Peyer's patch (tissue), 4 donors: Measurements from ENCODE around the gene VAV2. TPM values are rescaled to one million over a fixed set of nuclear protein-coding genes. Genes with fewer than 3 reads are reported as not detected.

Source experiments
- DNase-seq, 3 donors: peaks; one replicate each; pipeline ENCODE4 v3.0.0-alpha.2; 2017 to 2019
- H3K27ac ChIP-seq, 4 donors: fragments of 200-600 bp; sonication (generic); one replicate each; pipeline ENCODE4 v1.5.1; 2016 to 2019
- H3K27me3 ChIP-seq, 2 donors: fragments of 200-600 bp; sonication (generic); one replicate each; pipeline ENCODE4 v1.5.1; 2019
- H3K36me3 ChIP-seq, 3 donors: fragments of 200-600 bp; sonication (generic); one replicate each; pipeline ENCODE4 v1.5.1; 2016 to 2019
- H3K4me1 ChIP-seq, 4 donors: fragments of 200-600 bp; sonication (generic); one replicate each; pipeline ENCODE4 v1.5.1; 2016 to 2019
- H3K4me3 ChIP-seq, 4 donors: fragments of 200-600 bp; sonication (generic); 1 replicate in 3 of 4; 2 replicates in 1 of 4; pipeline ENCODE4 v1.5.1; 2016 to 2019; ENCODE audit warnings: mild to moderate bottlenecking in 1 of 4
- H3K9me3 ChIP-seq, 4 donors: fragments of 200-600 bp; sonication (generic); one replicate each; pipeline ENCODE4 v1.5.1; 2016 to 2019; ENCODE audit warnings: mild to moderate bottlenecking in 1 of 4
- CTCF ChIP-seq, 6 experiments: fragments of 450-650 bp in 4 of 6; fragments of 200-600 bp in 2 of 6; sonication (generic) in 1 of 6; IDR thresholded peaks; one replicate each; pipeline ENCODE4 v1.5.1; 2017 to 2019; ENCODE audit warnings: antibody characterized with exemption in 6 of 6, mild to moderate bottlenecking in 3 of 6, moderate library complexity in 1 of 6
- POLR2A ChIP-seq, 2 donors: fragments of 450-650 bp; IDR thresholded peaks; one replicate each; pipeline ENCODE4 v1.5.1; 2017; ENCODE audit warnings: antibody characterized with exemption in 2 of 2, mild to moderate bottlenecking in 2 of 2, moderate library complexity in 2 of 2
- total RNA-seq, 4 donors: library from RNA; depleted of rRNA; stranded (reverse); fragments of >200 nt; gene quantifications; one replicate each; pipeline ENCODE4 v1.1.0, GENCODE V29; 2016

VAV2 gene
- total RNA-seq, 4 donors from 2014 or later = 47.9 to 61.8 (median 58.9) TPM

- Histone ChIP-seq H3K27ac (peak overlapping the region in 1 of 4 donors; percentile 85), H3K4me3 (no peak overlapping the region), H3K4me1 (peaks cover 0 to 29% (median 12%) of the 10 kb centered on the region in 4 donors), H3K36me3 (peaks cover 0 to 8% (median 0%) of the 10 kb centered on the region in 3 donors), H3K9me3 (no peaks in the 10 kb centered on the region), H3K27me3 (no peaks in the 10 kb centered on the region)
- TF ChIP-seq POLR2A (IDR thresholded peaks at IDR 0.05) = no peak
- TF ChIP-seq CTCF (IDR thresholded peaks at IDR 0.05) = no peak
- no peak for DNase-seq
These were observed 54.0 kb downstream of the VAV2 start for GRCh38 chr9:133938086-133938485.

GRCh38 chr9:133937120-133937519, 55.0 kb downstream of the VAV2 start:
- H3K27me3 ChIP-seq = no peaks in the 10 kb centered on the region
- H3K9me3 ChIP-seq = no peaks in the 10 kb centered on the region
- DNase-seq = no peak
- no peak overlapping the region for H3K4me3 ChIP-seq
- peaks cover 0 to 8% (median 0%) of the 10 kb centered on the region in 3 donors for H3K36me3 ChIP-seq
- H3K27ac ChIP-seq = peak overlapping the region in 2 of 4 donors; percentile 85 to 87
- no peak for TF ChIP-seq CTCF (IDR thresholded peaks at IDR 0.05)
- no peak for TF ChIP-seq POLR2A (IDR thresholded peaks at IDR 0.05)
- H3K4me1 ChIP-seq = peaks cover 0 to 29% (median 12%) of the 10 kb centered on the region in 4 donors

GRCh38 chr9:133935328-133936005, 56.7 kb downstream of the VAV2 start:
- Histone ChIP-seq H3K9me3 (no peaks in the 10 kb centered on the region), H3K4me1 (peaks cover 0 to 29% (median 12%) of the 10 kb centered on the region in 4 donors), H3K36me3 (peaks cover 0 to 8% (median 0%) of the 10 kb centered on the region in 3 donors), H3K4me3 (peak overlapping the region in 1 of 4 donors; percentile 3), H3K27me3 (no peaks in the 10 kb centered on the region), H3K27ac (peak overlapping the region; percentile 38 to 92 (median 89))
- TF ChIP-seq CTCF (IDR thresholded peaks at IDR 0.05) = peak in 3 of 6 experiments; percentile 28 to 34 (median 29)
- no peak for TF ChIP-seq POLR2A (IDR thresholded peaks at IDR 0.05)
- peak in 2 of 3 donors; percentile 74 to 78 for DNase-seq

- Histone ChIP-seq H3K9me3 (no peaks in the 10 kb centered on the region), H3K36me3 (peaks cover 0 to 8% (median 0%) of the 10 kb centered on the region in 3 donors), H3K27me3 (no peaks in the 10 kb centered on the region), H3K4me3 (no peak overlapping the region), H3K4me1 (peaks cover 0 to 29% (median 12%) of the 10 kb centered on the region in 4 donors), H3K27ac (peak overlapping the region in 3 of 4 donors; percentile 87 to 92 (median 91))
- DNase-seq = no peak
- TF ChIP-seq CTCF (IDR thresholded peaks at IDR 0.05) = no peak
- TF ChIP-seq POLR2A (IDR thresholded peaks at IDR 0.05) = no peak
These were observed 57.5 kb downstream of the VAV2 start for GRCh38 chr9:133934482-133935232.

- DNase-seq = no peak
- no peaks in the 10 kb centered on the region for H3K27me3 ChIP-seq
- peaks cover 0 to 8% (median 0%) of the 10 kb centered on the region in 3 donors for H3K36me3 ChIP-seq
- H3K9me3 ChIP-seq = no peaks in the 10 kb centered on the region
- no peak overlapping the region for H3K27ac ChIP-seq
- no peak overlapping the region for H3K4me3 ChIP-seq
- H3K4me1 ChIP-seq = peaks cover 0 to 29% (median 12%) of the 10 kb centered on the region in 4 donors
- no peak for TF ChIP-seq POLR2A (IDR thresholded peaks at IDR 0.05)
- TF ChIP-seq CTCF (IDR thresholded peaks at IDR 0.05) = no peak
These were observed 58.6 kb downstream of the VAV2 start for GRCh38 chr9:133933426-133934026.
